ENCODE results near the gene MRPS10.
"Not testable (repeated sequence)": the region's sequence is repeated elsewhere in the genome, so short reads cannot be mapped to it uniquely, and the experiment has no call there.

The MRPS10 gene

GRCh38 chr6:42203183-42203582 is 14.5 kb downstream of the MRPS10 start:
- no peak for DNase-seq

GRCh38 chr6:42202131-42202915 is 15.3 kb downstream of the MRPS10 start:
- not testable (repeated sequence) for DNase-seq

- no peak for DNase-seq
These were observed 16.3 kb downstream of the MRPS10 start for GRCh38 chr6:42201382-42201781.

DNA sequence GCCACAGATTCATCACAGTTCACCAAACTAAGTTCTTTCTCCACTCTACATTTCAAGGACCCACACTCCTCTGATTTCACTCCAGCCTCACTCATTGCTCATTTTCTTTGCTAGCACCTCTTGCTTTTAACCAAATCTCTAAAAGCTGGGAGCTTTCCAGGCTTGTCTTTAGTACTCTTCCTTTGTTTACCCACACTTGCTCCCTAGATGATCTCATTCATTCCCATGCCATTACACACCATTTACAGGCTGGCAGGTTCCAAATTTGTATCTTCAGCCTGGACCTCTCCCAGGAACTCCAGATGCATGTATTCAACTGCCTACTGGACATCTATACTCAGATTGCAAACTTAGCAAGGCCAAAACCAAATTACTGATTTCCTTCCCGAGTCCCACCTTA is 17.6 kb downstream of the MRPS10 start:
- no peak for DNase-seq

GRCh38 chr6:42199106-42199981 is 18.3 kb downstream of the MRPS10 start:
- no peak for DNase-seq

GRCh38 chr6:42197555-42198362 is 19.9 kb downstream of the MRPS10 start:
- no peak for DNase-seq

DNA sequence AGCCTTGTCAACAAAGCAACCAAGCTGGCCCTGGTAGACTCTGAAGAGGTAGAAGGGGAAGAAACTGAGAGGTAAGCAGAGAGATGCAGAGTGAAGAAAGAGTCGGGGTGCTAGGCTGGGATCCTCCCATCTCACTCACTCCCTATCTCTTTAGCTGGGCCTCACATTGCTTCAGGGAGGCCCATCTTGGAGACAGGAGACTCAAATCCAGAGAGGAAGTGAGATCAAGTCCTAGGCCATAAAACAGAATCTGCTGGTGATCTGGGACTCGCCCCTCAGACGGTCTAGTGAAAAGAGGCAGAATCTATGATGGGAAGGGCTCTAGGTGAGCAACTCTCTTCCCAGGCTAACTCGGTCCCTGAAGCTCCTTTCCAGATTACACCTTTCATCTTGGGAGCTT is 22.2 kb downstream of the MRPS10 start:
- DNase-seq = no peak

DNA sequence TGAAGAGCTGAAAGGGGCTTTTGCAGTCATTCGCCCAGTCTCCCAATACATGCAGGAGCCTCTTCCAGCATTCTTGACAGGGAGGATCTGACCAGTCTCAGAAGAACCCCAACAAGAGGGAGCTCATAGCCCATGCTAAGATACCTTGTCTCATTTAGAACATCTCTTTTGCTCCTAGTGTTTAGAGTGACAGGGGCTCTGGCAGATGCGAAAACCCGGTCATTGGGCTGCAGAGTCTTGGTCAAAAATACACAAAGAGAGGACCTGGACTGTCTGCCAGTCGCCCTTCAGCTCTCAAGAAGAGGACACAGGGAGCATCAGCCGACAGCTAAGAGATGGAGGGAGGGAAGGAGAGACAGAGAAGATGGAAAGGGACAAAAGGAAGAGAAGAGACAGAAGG is 23.6 kb downstream of the MRPS10 start:
- DNase-seq = no peak

DNA sequence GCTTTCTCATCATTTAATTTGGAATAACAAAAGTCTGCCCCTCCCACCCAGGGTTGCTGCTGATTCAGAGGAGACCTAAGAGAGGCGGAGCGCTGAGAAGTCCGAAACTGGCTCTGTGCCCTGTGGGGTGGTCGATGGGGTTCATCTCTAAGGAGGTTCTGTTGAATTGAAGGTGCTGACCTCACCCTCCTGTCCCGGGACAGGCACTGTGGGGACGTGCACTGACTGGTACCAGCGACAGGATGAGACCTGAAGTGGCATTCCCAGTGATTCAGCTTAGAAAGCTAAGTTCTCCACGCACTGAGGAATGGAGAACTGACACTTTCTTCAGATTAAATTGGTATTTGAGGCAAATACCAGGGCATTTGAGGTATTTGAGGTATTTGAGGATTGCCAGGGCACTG is 24.2 kb downstream of the MRPS10 start:
- no peak for DNase-seq

GRCh38 chr6:42192385-42192784 is 25.3 kb downstream of the MRPS10 start:
- DNase-seq = not testable (repeated sequence)

- DNase-seq = no peak
These were observed 27.0 kb downstream of the MRPS10 start for GRCh38 chr6:42190554-42191183.

DNA sequence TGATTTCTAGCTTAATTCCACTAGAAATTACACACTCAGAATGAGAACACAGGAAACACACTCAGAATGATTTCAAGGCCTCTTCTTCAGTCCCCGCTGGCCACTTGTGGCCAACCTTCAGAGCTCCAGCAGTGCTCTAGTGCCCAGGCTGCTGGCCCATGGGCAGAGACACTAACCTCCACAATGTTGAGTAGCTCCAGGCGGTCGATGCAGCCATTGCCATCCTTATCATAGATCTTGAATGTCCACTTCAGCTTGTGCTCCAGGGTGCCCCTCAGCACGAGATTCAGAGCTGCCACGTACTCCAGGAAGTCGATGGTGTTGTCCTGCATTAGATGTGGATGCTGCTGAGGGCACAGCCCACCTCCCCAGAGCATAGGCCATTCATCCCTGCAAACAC is 29.3 kb downstream of the MRPS10 start:
- no peak for DNase-seq

DNA sequence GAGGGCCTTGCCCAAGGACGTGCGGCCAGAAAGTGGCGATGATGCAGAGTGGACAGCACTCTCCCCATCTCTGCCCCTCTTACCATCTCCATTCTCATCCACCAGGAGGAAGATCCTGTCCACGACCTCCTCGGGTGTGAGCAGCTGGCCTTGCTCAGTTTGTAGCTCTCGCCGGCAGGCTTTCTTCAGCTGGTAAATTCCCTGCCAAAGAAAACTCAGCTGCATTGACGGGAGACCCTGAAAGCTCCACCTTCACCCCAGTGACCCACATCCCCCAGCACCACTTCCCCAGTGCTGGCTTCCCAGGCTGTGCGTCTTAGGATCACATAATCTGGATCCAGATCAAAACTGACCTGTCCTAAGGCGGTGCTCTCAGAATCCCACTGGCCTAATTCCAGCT is 32.1 kb downstream of the MRPS10 start:
- DNase-seq = no peak

- no peak for DNase-seq
These were observed 33.2 kb downstream of the MRPS10 start for GRCh38 chr6:42184475-42184874.

- DNase-seq = no peak
These were observed 35.6 kb downstream of the MRPS10 start for GRCh38 chr6:42182101-42182500.

DNA sequence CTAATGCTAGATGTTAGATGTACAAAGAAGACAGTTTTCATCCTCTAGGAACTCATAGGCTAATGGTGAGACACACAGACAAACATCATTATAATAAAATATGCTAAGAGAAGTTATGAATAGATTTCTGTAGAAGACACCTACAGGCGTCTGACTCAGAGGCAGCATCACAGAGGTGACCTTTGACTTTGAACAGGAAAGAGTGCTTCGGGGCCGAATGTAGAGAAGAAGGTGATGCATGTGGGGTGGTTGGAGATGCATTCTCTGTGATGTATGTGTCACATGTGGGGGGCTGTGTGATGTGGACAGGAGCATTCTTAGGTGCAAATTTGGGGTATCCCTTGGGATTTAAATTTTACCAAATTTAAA is 37.7 kb downstream of the MRPS10 start:
- peak; percentile 53 for DNase-seq

DNA sequence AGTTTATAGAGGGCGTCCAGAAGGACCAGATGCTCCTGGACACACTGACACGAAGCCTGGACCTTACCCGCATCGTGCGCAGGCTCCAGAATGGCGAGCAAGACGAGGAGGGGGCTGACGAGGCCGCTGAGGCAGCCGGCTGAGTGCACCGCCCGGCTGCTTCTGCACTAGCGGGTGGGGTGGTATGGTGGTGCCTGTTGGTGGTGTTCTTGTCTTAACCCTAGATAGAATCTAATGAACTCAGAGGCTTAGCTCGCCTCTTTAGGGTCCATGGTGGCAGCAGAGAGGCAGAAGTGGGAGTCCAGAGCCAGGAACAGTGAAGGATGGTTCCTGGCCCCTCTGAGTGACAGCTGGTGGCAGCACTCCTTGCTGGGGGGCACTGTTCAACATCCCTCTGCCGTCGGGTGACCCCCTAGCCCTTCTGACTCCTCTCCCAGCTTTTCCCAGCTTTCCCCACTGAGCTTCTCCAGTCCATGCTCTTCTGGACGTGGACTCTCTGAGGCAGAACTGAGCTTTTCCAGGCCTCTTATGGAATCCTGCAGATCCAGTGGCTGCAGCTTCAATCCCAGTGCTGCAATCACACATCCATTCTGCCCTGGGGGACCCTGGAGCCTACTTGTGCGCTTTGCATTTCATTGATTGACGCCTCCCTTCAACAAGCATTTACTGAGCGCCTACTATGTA is 38.3 kb downstream of the MRPS10 start:
- DNase-seq = no peak

DNA sequence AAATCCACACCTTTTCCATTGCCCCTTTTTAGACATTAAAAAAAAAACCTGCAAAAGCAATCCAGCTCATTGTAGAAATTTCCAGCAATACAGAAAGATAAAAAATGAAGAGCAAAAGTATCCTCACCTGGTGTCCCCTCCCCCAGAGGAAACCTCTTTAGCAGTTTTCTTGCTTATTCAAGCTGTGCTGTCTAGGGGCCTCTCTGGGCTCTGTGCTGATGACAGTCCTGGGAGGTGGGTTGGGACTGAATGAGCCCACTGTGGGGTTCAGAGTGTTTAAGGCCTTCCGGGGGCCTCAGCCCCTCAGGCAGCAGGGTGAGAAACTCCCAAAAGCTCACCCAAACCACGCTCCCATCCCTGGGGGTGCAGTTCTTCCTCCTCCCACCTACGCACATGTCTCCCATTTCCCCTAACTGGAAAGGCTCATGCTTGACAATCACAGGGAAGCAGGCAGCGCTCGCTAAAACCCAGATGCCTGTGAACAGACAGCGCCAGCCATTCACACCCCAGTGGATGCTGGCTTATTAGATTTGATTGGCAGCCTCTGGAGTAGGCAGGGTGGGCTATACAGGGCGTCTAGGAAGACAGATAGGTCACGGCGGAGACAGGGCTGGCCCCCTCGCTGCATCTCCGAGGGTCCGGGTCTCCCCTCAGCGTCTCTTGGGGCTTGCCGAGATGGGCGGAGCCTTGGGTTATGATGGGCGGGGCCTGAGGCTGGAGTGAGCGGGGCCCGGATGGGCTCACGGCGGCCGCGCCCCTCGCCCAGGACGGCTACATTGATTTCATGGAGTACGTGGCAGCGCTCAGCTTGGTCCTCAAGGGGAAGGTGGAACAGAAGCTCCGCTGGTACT is 39.9 kb downstream of the MRPS10 start:
- DNase-seq = peak; percentile 53

- DNase-seq = no peak
These were observed 40.7 kb downstream of the MRPS10 start for GRCh38 chr6:42176981-42177380.

GRCh38 chr6:42175860-42176259 is 41.8 kb downstream of the MRPS10 start:
- no peak for DNase-seq

DNA sequence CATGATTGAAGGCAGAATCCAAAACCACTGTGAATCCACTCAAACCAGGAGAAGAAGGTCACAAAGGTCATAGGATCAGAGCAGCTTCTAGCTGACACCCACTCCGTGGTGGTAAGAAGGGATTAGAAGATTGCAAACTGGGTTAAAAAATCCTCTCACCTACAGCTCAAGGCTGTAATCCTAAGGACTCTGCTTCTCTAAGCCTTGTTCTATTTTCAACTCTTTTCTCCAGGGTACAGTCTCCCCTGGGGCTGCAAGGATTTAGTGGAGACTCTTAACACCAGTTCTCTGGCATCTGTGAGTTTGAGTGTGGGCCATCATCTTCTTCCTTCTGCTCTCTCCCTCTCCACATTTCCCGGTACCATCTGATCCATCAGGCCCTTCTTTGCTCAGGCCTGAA is 44.6 kb downstream of the MRPS10 start, which contains the start of gene GUCA1A:
Gene GUCA1A (plus strand): TSS at position 264 of the 400 bp plus-strand sequence. CDS start 250 bp downstream, outside the sequence.
- no peak for DNase-seq

Data from stimulated activated CD8-positive, alpha-beta memory T cell treated with anti-CD3 and anti-CD28 coated beads, Interleukin-4, amount 100 ng/mL, for 48 hours (primary cell).